Right lobe of liver (tissue), 6 donors: ENCODE data around the gene SMYD1. TPM values are rescaled to one million over a fixed set of nuclear protein-coding genes. Genes with fewer than 3 reads are reported as not detected.
A peak's percentile ranks its signal among the peaks of the same experiment; 100 is the strongest.

ENCODE experiments used
- ATAC-seq, 4 donors: fragments of 200-7000 bp; cut with Tn5 transposase; one replicate each; pipeline ENCODE4 v1.9.1; 2020; ENCODE audit warnings: mild to moderate bottlenecking in 4 of 4, moderate library complexity in 4 of 4
- DNase-seq, 3 donors: peaks; one replicate each; pipeline ENCODE4 v3.0.0-alpha.2; 2020
- H3K27ac ChIP-seq, 3 donors: fragments of 200-600 bp; one replicate each; pipeline ENCODE4 v1.8.0; 2022
- H3K27me3 ChIP-seq, 2 donors: fragments of 200-600 bp; one replicate each; pipeline ENCODE4 v1.8.0; 2022
- H3K36me3 ChIP-seq, 4 donors: fragments of 200-600 bp; sonication (generic) in 1 of 4; one replicate each; pipeline versions ENCODE4 v1.5.1 to v1.8.0; 2017 to 2022; ENCODE audit warnings: control low read depth in 1 of 4
- H3K4me1 ChIP-seq, 4 donors: fragments of 200-600 bp; sonication (generic) in 1 of 4; one replicate each; pipeline versions ENCODE4 v1.5.1 to v1.8.0; 2017 to 2022; ENCODE audit warnings: control low read depth in 1 of 4
- H3K4me3 ChIP-seq, 3 donors: fragments of 200-600 bp; one replicate each; pipeline ENCODE4 v1.8.0; 2022
- H3K9me3 ChIP-seq, 4 donors: fragments of 200-600 bp; sonication (generic) in 1 of 4; one replicate each; pipeline versions ENCODE4 v1.5.1 to v1.8.0; 2017 to 2022; ENCODE audit warnings: control low read depth in 1 of 4
- CTCF ChIP-seq, 4 donors: fragments of 200-600 bp in 3 of 4; fragments of 450-650 bp in 1 of 4; IDR thresholded peaks; one replicate each; pipeline versions ENCODE4 v1.5.1 to v1.8.0; 2016 to 2022; ENCODE audit warnings: antibody characterized with exemption in 4 of 4, mild to moderate bottlenecking in 2 of 4
- POLR2A ChIP-seq: fragments of 450-650 bp; IDR thresholded peaks from one replicate; pipeline ENCODE4 v1.6.1; 2017; ENCODE audit warnings: antibody characterized with exemption, mild to moderate bottlenecking
- WGBS: methylation state at CpG from one replicate; pipeline ENCODE4 v1.1.6; 2018; ENCODE audit warnings: low coverage, low lambda C conversion rate; ENCODE audit not compliant: insufficient coverage; ENCODE audit errors: missing lambda C conversion rate; 5-methylcytosine and 5-hydroxymethylcytosine counted together
- intact Hi-C, 2 donors: fragments of 100-400 bp; cut with DNase I; formaldehyde crosslinking; loops; one replicate each; pipeline versions ENCODE4 v1.11.2 to v1.14.1; 2022
- total RNA-seq, 6 experiments: library from RNA; depleted of rRNA in 2 of 6; stranded (reverse); fragments of >200 nt in 2 of 6; fragmentation: NEBNext Ultra II Directional in 3 of 6; extraction: Animal tissue kit (Norgen Biotek cat#: 25700) in 3 of 6; gene quantifications; one replicate each; pipeline versions ENCODE4 v1.1.0 to v1.2.4, GENCODE V29; 2016 to 2023
- donor health status: DM: no; HTN: yes; CAD: no.
- donor health status: DM: no; HTN: no; CAD: no.
- donor health status: DM: no; HTN: no; CAD: no.
- donor health status: DM: no; HTN: yes; CAD: no.
- donor health status: DM: no; HTN: yes; CAD: no.

Gene SMYD1
- total RNA-seq, 6 experiments from 2014 or later = not detected

GRCh38 chr2:88048541-88048940, 19.1 kb upstream of the SMYD1 start:
- no peak overlapping the region for H3K27ac ChIP-seq
- H3K27me3 ChIP-seq = no peaks in the 10 kb centered on the region
- peaks cover 0 to 10% (median 4%) of the 10 kb centered on the region in 4 donors for H3K4me1 ChIP-seq
- 82% methylated on average over 2 of the region's 3 CpGs for WGBS
- no peak for DNase-seq
- TF ChIP-seq POLR2A (no peak), CTCF (IDR thresholded peaks at IDR 0.05) (no peak)
- H3K36me3 ChIP-seq = no peaks in the 10 kb centered on the region
- ATAC-seq = no peak
- intact Hi-C loops = no loop called here
- no peak overlapping the region for H3K4me3 ChIP-seq
- H3K9me3 ChIP-seq = no peaks in the 10 kb centered on the region

- Histone ChIP-seq H3K9me3 (no peaks in the 10 kb centered on the region), H3K4me3 (no peak overlapping the region), H3K4me1 (peaks cover 0 to 20% (median 8%) of the 10 kb centered on the region in 4 donors), H3K36me3 (no peaks in the 10 kb centered on the region), H3K27ac (no peak overlapping the region), H3K27me3 (no peaks in the 10 kb centered on the region)
- TF ChIP-seq CTCF (IDR thresholded peaks at IDR 0.05) = no peak
- no peak for TF ChIP-seq POLR2A
- ATAC-seq (no peak), DNase-seq (no peak)
- intact Hi-C loops = loop anchor here in 1 of 2 donors (10.0 kb wide), 1 partner anchor 135 kb away; no protein-coding TSS in a partner anchor
- WGBS = 100% methylated on average over 1 of the region's 1 CpG
These were observed 18.0 kb upstream of the SMYD1 start for GRCh38 chr2:88049622-88050021.

GRCh38 chr2:88051792-88052191, 15.8 kb upstream of the SMYD1 start:
- Histone ChIP-seq H3K36me3 (no peaks in the 10 kb centered on the region), H3K27me3 (no peaks in the 10 kb centered on the region), H3K4me3 (no peak overlapping the region), H3K27ac (no peak overlapping the region), H3K4me1 (peaks cover 0 to 28% (median 11%) of the 10 kb centered on the region in 4 donors), H3K9me3 (no peaks in the 10 kb centered on the region)
- intact Hi-C loops = loop anchor here in 1 of 2 donors (10.0 kb wide), 1 partner anchor 133 kb away; no protein-coding TSS in a partner anchor
- ATAC-seq = no peak
- TF ChIP-seq CTCF (IDR thresholded peaks at IDR 0.05) (no peak), POLR2A (no peak)
- 64% methylated on average over 2 of the region's 2 CpGs for WGBS
- no peak for DNase-seq

GRCh38 chr2:88053296-88053695, 14.3 kb upstream of the SMYD1 start:
- no peak for DNase-seq
- H3K9me3 ChIP-seq = no peaks in the 10 kb centered on the region
- H3K4me3 ChIP-seq = no peak overlapping the region
- H3K27me3 ChIP-seq = no peaks in the 10 kb centered on the region
- H3K36me3 ChIP-seq = no peaks in the 10 kb centered on the region
- peak overlapping the region in 2 of 3 donors; percentile 82 to 99 for H3K27ac ChIP-seq
- intact Hi-C loops = loop anchor here in 1 of 2 donors (10.0 kb wide), 1 partner anchor 132 kb away; no protein-coding TSS in a partner anchor
- WGBS = 4% methylated on average over 1 of the region's 1 CpG
- peak in 1 of 4 donors; percentile 9 for ATAC-seq
- TF ChIP-seq CTCF (IDR thresholded peaks at IDR 0.05) = no peak
- peak; percentile 19 for TF ChIP-seq POLR2A
- peaks cover 0 to 28% (median 11%) of the 10 kb centered on the region in 4 donors for H3K4me1 ChIP-seq
